HG03095 (cell line): ENCODE results near the gene REXO1.

Source experiments
- ATAC-seq: cut with Tn5 transposase; IDR thresholded peaks from one replicate; pipeline ENCODE4 v1.9.1; 2021; ENCODE audit warnings: moderate library complexity; ENCODE audit not compliant: unreplicated experiment

The REXO1 gene

GRCh38 chr19:1829958-1830357, 18.3 kb downstream of the REXO1 start:
- no peak for ATAC-seq

- no peak for ATAC-seq
Observed at GRCh38 chr19:1828279-1829238, 19.7 kb downstream of the REXO1 start.

- ATAC-seq: no peak
Observed at GRCh38 chr19:1827566-1828278, 20.6 kb downstream of the REXO1 start.

- ATAC-seq: no peak
Observed at GRCh38 chr19:1826557-1827521, 21.4 kb downstream of the REXO1 start.

- no peak for ATAC-seq
Observed at GRCh38 chr19:1825909-1826556, 22.2 kb downstream of the REXO1 start.

- ATAC-seq: no peak
Observed at GRCh38 chr19:1824252-1824622, 24.0 kb downstream of the REXO1 start.

- ATAC-seq: no peak
Observed at GRCh38 chr19:1823539-1824251, 24.6 kb downstream of the REXO1 start.

- no peak for ATAC-seq
Observed at GRCh38 chr19:1823020-1823419, 25.3 kb downstream of the REXO1 start.

GRCh38 chr19:1822210-1822609, 26.1 kb downstream of the REXO1 start:
- no peak for ATAC-seq

- no peak for ATAC-seq
Observed at GRCh38 chr19:1819341-1820255, 28.7 kb downstream of the REXO1 start.

- no peak for ATAC-seq
Observed at GRCh38 chr19:1818549-1819195, 29.6 kb downstream of the REXO1 start.

GRCh38 chr19:1817553-1818179, 30.6 kb downstream of the REXO1 start:
- ATAC-seq: no peak

- no peak for ATAC-seq
Observed at GRCh38 chr19:1816530-1817298, 31.6 kb downstream of the REXO1 start.

- ATAC-seq: no peak
Observed at GRCh38 chr19:1815605-1816529, 32.4 kb downstream of the REXO1 start.

- no peak for ATAC-seq
Observed at GRCh38 chr19:1814833-1815604, 33.3 kb downstream of the REXO1 start.
